Left lung (tissue), 10 donors: ENCODE data around the gene TMEM72. TPM values are rescaled to one million over a fixed set of nuclear protein-coding genes. Genes with fewer than 3 reads are reported as not detected.

Experiments used
- ATAC-seq: fragments of 200-7000 bp; cut with Tn5 transposase; one replicate; pipeline ENCODE4 v1.9.1; 2020; ENCODE audit warnings: moderate library complexity
- DNase-seq, 4 donors: peaks; one replicate each; pipeline ENCODE4 v3.0.0-alpha.2; 2013 to 2020
- H3K27ac ChIP-seq, 2 donors: fragments of 200-600 bp; sonication (generic) in 1 of 2; one replicate each; pipeline versions ENCODE4 v1.5.0 to v1.8.0; 2020 to 2021
- H3K27me3 ChIP-seq, 2 donors: fragments of 200-600 bp; sonication (generic) in 1 of 2; one replicate each; pipeline versions ENCODE4 v1.5.0 to v1.8.0; 2020 to 2021
- H3K36me3 ChIP-seq, 2 donors: fragments of 200-600 bp; sonication (generic) in 1 of 2; one replicate each; pipeline versions ENCODE4 v1.5.0 to v1.8.0; 2020 to 2021
- H3K4me1 ChIP-seq, 2 donors: fragments of 200-600 bp; one replicate each; pipeline ENCODE4 v1.8.0; 2021
- H3K4me3 ChIP-seq, 2 donors: fragments of 200-600 bp; sonication (generic) in 1 of 2; one replicate each; pipeline versions ENCODE4 v1.5.0 to v1.8.0; 2020 to 2021; ENCODE audit warnings: mild to moderate bottlenecking in 1 of 2
- H3K9me3 ChIP-seq, 2 donors: fragments of 200-600 bp; sonication (generic) in 1 of 2; one replicate each; pipeline versions ENCODE4 v1.5.0 to v1.8.0; 2020 to 2021
- intact Hi-C, 2 donors: fragments of 100-400 bp; cut with DNase I; formaldehyde crosslinking; loops; one replicate each; pipeline versions ENCODE4 v1.11.2 to v1.14.2; 2022
- polyA plus RNA-seq, 6 donors: library from polyadenylated mRNA; unstranded; fragments of 120-200 nt; gene quantifications; one replicate each; pipeline ENCODE4 v1.2.1, GENCODE V29; 2013; ENCODE audit not compliant: insufficient read length in 6 of 6
- total RNA-seq, 2 donors: library from RNA; stranded (reverse); fragmentation: NEBNext Ultra II Directional; extraction: Animal tissue kit (Norgen Biotek cat#: 25700); gene quantifications; one replicate each; pipeline ENCODE4 v1.2.1, GENCODE V29; 2021
- TF ChIP-seq, protein P1 (sequence below), 2 donors: fragments of 200-600 bp; sonication (generic) in 1 of 2; IDR thresholded peaks; one replicate each; pipeline versions ENCODE4 v1.5.0 to v1.8.0; 2021; ENCODE audit warnings: antibody characterized with exemption in 2 of 2
- donor health status: DM: no; HTN: yes; CAD: no.
- donor health status: DM: no; HTN: no; CAD: no.

The TMEM72 gene
- total and polyA plus RNA-seq, 8 donors = 0.23 to 2.2 (median 1.7) TPM; not detected in 1

DNA sequence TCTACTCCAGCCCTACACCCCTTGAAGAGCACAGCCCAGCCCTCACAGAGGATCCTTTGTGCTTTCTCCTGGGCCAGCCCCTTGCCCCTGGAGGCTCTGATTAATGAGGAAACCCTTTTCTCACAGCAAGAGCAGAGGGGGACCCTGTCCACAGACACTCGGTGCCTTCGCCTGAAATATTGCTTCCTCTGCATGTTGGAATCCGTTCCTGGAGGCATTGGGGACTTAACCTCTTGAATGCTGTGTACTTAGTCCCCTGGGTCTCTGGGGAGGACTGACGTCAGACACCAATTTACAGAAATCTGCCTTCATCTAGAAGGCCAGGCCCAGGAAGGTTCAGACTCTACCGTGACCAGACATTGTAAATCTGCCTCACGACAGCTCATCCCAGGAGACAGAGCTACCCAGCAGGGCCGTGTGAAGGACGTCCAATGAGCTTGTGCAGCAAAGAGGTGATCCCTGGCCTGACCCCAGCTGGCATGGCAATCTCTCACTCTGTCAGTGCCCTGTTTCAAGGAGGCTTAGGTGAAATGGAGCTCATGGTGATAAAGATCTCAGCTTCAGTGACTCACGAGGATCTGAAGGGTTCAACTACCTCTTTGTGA lies 8.1 kb upstream of the TMEM72 start:
- no peak for ATAC-seq
- Histone ChIP-seq H3K4me1 (no peaks in the 10 kb centered on the region), H3K27ac (no peak overlapping the region), H3K36me3 (no peaks in the 10 kb centered on the region), H3K27me3 (no peaks in the 10 kb centered on the region), H3K9me3 (no peaks in the 10 kb centered on the region), H3K4me3 (no peak overlapping the region)
- TF ChIP-seq, protein P1, sequence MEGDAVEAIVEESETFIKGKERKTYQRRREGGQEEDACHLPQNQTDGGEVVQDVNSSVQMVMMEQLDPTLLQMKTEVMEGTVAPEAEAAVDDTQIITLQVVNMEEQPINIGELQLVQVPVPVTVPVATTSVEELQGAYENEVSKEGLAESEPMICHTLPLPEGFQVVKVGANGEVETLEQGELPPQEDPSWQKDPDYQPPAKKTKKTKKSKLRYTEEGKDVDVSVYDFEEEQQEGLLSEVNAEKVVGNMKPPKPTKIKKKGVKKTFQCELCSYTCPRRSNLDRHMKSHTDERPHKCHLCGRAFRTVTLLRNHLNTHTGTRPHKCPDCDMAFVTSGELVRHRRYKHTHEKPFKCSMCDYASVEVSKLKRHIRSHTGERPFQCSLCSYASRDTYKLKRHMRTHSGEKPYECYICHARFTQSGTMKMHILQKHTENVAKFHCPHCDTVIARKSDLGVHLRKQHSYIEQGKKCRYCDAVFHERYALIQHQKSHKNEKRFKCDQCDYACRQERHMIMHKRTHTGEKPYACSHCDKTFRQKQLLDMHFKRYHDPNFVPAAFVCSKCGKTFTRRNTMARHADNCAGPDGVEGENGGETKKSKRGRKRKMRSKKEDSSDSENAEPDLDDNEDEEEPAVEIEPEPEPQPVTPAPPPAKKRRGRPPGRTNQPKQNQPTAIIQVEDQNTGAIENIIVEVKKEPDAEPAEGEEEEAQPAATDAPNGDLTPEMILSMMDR (IDR thresholded peaks at IDR 0.05) = no peak
- no peak for DNase-seq
- intact Hi-C loops = no loop called here

DNA sequence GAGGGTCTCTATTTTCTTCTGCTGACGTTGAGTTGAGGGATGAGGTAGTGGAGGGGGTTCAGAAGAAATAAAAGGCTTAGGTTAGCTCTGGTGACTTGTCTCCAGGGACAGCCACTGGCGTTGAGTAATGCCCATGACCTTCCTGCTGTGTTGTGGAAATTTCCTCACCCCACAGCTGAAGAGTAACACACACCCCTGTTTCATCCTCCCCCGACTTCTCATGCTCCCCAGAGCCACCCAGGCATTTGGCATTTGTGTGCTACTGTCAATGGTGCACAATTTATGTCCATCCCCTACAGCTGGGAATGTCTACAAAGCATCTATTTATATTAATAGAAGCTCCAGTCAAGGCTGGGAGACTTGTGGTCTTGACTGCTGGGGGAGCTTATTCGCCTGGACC lies 4.7 kb upstream of the TMEM72 start:
- no peak for DNase-seq
- ATAC-seq = no peak
- H3K27ac ChIP-seq = no peak overlapping the region
- intact Hi-C loops = no loop called here
- no peaks in the 10 kb centered on the region for H3K36me3 ChIP-seq
- no peaks in the 10 kb centered on the region for H3K9me3 ChIP-seq
- TF ChIP-seq, protein P1 (IDR thresholded peaks at IDR 0.05) = no peak
- no peak overlapping the region for H3K4me3 ChIP-seq
- peaks cover 2 to 9% of the 10 kb centered on the region in 2 donors for H3K4me1 ChIP-seq
- no peaks in the 10 kb centered on the region for H3K27me3 ChIP-seq

DNA sequence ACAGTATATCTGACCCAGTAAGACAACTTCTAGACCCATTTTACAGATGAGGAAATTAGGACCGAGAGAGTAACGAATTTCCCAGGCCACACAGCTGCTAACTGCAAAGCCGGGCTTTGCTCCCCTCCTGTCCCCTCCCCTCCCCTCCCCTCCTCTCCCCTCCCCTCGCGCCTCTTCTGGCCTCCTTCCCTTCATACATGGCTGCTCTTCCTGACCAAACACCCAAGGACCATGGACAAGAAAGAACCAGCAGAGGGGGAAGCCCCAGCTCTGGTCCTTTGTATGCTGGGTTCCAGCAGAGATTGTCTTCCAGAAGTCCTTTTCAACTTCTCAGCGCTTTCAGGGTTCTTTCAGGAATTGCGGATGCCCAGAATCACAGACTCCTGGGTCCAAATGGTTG lies 3.6 kb upstream of the TMEM72 start:
- DNase-seq (no peak), ATAC-seq (no peak)
- Histone ChIP-seq H3K4me1 (peaks cover 3 to 11% of the 10 kb centered on the region in 2 donors), H3K9me3 (no peaks in the 10 kb centered on the region), H3K27ac (no peak overlapping the region), H3K36me3 (no peaks in the 10 kb centered on the region), H3K4me3 (no peak overlapping the region), H3K27me3 (no peaks in the 10 kb centered on the region)
- TF ChIP-seq, protein P1 (IDR thresholded peaks at IDR 0.05) = no peak
- intact Hi-C loops = no loop called here

DNA sequence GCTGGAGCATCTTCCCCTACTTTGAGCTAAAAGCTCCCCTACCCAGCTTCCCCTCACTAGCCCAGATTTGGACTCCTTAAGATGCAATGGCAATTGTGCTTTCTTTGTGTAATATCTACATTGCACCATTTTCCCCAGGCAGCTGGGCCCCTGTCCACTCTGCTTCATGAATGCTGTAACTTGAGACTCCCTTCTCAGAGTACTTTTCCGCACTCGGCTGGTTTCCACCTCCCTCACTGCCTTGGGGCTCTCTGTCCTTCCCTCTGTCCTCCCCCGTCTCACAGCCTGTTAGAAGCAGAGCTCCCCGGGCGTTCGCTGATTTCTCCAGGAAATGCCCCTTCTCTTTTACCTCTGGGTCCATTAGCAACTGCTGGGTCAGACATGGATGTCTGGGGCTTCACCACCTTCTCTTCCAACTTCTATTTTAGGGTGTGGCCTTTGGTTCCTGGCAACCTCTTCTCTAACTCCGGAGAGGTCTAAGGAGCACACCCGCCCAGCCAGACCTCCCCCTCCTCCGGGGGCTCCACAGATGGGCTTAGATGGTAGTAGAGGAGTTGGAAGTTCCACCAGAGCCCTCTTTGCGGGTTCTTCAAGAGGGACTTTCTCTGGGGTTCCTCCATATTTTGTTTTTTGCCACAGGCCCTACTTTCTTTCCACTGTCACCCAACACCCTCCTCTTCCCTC lies 2.9 kb upstream of the TMEM72 start:
- TF ChIP-seq, protein P1 (IDR thresholded peaks at IDR 0.05) = no peak
- peak in 2 of 4 donors; percentile 38 to 64 for DNase-seq
- ATAC-seq = peak; percentile 14
- H3K27me3 ChIP-seq = no peaks in the 10 kb centered on the region
- intact Hi-C loops = no loop called here
- H3K4me1 ChIP-seq = peaks cover 3 to 18% of the 10 kb centered on the region in 2 donors
- H3K9me3 ChIP-seq = no peaks in the 10 kb centered on the region
- no peak overlapping the region for H3K4me3 ChIP-seq
- H3K36me3 ChIP-seq = no peaks in the 10 kb centered on the region
- H3K27ac ChIP-seq = no peak overlapping the region

DNA sequence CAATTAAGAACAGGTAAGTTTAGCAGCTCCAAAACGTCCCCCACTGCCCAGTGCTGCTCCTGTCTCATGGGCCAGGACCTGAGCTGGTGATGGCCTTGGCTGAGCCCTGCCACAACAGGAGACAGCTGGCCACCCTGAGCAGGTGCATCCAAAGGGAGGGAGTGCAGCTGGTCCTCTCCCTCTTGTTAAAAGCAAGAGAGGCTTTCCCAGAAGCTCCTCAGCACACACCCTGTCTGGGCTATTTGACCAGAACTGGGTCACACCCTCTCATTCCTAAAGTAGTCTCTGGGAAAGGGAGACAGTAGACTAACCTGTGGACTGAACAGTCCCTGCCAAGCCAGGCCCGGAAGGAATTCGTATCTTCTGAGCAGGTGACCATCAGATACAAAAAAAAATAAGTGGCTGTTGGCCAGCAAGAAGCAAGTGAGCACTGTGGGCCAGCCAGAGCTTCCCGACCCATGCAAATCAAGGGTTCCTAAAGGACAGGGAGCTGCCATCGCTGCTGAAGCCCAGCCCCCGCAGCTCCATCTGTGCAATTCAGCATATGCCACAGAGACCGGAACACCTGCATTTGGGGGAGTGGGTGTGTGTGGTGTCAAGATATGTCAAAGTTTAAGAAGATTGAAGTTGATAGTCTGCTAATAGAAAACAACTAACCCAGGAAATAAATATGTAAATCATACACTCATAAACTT lies 2.1 kb upstream of the TMEM72 start:
- Histone ChIP-seq H3K9me3 (no peaks in the 10 kb centered on the region), H3K4me3 (no peak overlapping the region), H3K27me3 (no peaks in the 10 kb centered on the region), H3K36me3 (no peaks in the 10 kb centered on the region), H3K27ac (no peak overlapping the region), H3K4me1 (peaks cover 3 to 27% of the 10 kb centered on the region in 2 donors)
- intact Hi-C loops = no loop called here
- TF ChIP-seq, protein P1 (IDR thresholded peaks at IDR 0.05) = no peak
- ATAC-seq (no peak), DNase-seq (no peak)
